Esophagus mucosa (tissue), 1 donor: ENCODE results near the gene JAKMIP1. TPM values are rescaled to one million over a fixed set of nuclear protein-coding genes. Genes with fewer than 3 reads are reported as not detected.

Source experiments
- ATAC-seq: fragments of 200-7000 bp; cut with Tn5 transposase; one replicate; pipeline ENCODE4 v1.9.1; 2020
- total RNA-seq: library from RNA; stranded (reverse); gene quantifications from one replicate; pipeline ENCODE4 v1.2.4, GENCODE V29; 2023
- donor health status: DM: yes; HTN: yes; CAD: no.

The JAKMIP1 gene
- total RNA-seq, 1 donor from 2014 or later = not detected

DNA sequence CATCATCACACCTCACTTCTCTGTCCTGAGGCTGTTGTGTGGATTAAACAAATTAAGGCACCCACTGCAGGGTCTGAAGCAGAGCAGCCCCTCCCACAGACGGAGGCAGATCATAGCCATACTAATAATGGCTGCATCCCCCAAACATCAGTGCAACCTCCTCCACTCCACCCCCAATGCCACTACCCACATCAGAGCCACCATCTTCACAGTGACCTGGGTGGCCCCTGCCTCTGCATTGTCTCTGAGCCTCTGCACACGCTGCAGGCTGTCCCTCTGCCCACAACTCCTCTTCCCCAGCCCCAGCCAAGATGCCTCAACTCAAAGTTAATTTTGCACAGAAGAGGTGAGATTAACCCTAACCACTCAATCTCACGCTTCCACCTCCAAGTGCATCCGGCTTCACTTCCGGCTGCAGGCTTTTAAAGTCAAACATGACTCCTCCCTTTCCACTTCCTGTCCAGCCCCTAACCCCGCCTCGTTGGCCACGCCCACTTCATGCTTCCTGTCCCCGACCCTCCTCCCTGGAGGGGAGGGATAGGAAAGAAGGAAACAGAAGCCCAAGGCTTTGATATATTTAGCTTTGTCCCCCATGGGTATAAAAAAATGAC is 22.7 kb downstream of the JAKMIP1 start:
- no peak for ATAC-seq

DNA sequence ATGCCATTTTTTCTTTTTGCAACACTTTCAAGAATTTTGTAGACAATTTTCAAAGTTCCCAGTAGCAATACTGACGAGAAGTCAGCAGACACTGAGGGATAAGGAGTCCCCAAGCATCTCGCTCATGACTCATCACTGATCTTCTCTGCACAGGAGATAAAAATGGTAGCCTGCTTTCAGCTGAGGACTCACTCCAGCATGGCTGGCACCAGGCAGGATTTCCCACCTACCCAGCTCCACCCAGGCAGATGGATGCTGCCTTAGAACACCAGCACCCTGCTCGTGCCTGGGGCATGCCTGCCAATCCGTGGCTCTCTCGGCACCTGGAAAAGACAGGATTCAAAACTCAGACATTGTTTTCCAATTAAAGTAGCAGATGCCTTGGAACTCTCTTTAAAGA is 24.9 kb downstream of the JAKMIP1 start:
- no peak for ATAC-seq

DNA sequence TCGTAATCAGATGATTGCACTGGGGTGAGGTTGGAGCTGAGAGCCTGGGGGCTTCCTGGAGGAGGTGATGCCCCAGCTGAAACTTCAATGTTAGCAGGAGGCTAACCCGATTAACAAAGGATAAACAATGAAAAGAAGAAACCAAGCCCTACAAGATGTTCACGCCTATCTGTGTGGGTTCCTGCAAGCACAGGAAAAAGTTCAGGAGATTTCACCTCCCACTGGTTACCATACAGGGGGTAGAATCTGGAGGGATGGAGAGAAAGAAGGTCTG is 27.5 kb downstream of the JAKMIP1 start:
- no peak for ATAC-seq

GRCh38 chr4:6172093-6172926 is 28.0 kb downstream of the JAKMIP1 start:
- no peak for ATAC-seq

DNA sequence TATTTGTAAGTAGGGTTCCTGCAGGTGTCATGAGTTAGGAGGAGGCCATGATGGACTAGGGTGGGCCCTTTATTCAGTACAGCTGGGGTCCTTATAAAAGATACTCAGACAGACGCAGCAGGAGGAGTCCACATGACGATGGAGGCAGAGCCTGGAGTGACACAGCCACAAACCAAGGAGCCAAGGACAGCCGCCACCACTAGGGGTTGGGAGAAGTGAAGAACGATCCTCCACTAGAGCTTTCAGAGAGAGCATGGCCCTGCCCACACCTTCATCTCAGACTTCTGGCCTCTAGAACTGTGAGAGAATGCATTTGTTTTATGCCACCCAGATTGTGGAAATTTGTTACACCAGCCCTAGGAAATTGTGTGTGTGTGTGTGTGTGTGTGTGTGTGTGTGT is 31.1 kb downstream of the JAKMIP1 start:
- ATAC-seq = no peak

DNA sequence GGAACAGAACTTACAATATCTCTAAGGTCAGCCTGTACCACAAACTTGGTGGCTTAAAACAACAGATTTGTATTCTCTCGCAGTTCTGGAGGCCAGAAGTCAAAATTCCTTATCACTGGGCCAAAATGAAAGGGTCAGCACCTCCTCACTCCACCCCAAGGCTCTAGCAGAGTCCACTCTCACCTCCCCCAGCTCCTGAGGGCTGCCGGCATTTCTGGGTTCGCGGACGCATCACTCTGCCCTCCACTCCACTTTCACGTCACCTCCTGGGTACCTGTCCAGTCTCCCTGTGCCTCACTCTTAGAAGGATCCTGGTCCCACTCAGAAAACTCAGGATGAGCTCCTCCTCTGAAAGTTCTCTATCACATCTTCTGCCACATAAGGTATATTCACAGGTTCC is 34.6 kb downstream of the JAKMIP1 start:
- ATAC-seq = no peak

DNA sequence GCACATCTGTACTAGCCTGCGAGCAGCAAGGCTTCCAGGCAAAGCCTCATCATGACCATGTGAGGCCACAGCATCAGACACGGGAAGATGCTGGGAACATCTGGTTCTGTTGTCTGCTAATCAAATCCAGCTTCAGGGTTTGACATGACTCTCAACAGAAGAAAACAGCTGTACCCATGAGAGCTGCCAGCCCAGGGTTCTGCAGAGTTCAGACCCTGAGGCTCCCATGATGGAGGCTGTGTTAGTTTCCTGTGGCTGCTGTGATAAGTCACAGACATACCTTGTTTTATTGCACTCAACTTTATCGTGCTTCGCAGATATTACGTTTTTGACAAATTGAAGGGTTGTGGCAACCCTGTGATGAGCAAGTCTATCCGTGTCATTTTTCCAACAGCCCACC is 37.5 kb downstream of the JAKMIP1 start:
- no peak for ATAC-seq

DNA sequence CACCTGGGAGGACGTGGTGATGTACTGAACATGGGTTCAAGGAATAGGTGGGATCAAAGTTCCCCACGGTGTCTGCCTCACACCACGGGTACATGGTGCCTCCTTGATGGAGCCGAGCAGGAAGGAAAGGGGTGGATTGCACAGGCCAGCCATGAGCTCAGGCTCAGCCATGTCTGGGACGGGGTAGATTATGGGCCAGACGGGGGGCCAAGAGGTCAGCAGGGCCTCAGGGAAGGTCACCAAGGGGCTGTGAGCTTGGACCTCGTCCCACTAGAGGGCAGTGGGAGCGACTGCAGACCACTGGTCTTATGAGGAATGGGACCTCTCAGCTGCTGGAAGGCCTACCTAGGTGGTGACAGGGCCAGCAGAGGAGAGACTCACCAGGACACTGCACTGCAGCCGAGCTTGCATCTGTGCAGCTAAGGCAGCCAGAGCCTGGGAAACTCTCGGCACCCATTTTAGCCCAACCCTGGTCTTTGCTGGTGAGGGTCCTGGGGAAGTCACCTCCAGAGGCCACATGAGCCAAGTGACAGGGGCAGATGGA is 38.4 kb downstream of the JAKMIP1 start:
- ATAC-seq = peak; percentile 20

DNA sequence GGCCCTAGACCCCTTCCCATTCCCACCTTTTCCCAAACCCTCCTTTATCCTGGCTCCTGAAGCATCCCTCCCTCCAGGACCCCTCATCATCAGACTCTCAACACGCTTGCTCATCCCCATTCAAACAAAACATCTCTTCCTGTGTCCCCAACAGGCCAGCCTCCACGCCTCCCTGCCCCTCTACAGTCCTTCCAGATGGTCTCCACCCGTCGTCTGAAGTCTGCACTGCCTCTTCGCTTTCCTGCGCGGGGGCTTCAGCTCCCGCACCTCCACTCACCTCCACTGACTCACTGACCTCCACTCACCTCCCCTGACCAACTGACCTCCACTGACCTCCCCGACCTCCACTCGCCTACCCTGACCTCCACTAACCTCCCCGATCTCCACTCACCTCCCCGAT is 39.8 kb downstream of the JAKMIP1 start:
- ATAC-seq = no peak

GRCh38 chr4:6157926-6158325 is 42.4 kb downstream of the JAKMIP1 start:
- no peak for ATAC-seq

- ATAC-seq = no peak
Measured at GRCh38 chr4:6155996-6156750, 44.2 kb downstream of the JAKMIP1 start.

GRCh38 chr4:6154875-6155274 is 45.5 kb downstream of the JAKMIP1 start:
- ATAC-seq = no peak

- ATAC-seq = no peak
Measured at GRCh38 chr4:6153874-6154273, 46.5 kb downstream of the JAKMIP1 start.

DNA sequence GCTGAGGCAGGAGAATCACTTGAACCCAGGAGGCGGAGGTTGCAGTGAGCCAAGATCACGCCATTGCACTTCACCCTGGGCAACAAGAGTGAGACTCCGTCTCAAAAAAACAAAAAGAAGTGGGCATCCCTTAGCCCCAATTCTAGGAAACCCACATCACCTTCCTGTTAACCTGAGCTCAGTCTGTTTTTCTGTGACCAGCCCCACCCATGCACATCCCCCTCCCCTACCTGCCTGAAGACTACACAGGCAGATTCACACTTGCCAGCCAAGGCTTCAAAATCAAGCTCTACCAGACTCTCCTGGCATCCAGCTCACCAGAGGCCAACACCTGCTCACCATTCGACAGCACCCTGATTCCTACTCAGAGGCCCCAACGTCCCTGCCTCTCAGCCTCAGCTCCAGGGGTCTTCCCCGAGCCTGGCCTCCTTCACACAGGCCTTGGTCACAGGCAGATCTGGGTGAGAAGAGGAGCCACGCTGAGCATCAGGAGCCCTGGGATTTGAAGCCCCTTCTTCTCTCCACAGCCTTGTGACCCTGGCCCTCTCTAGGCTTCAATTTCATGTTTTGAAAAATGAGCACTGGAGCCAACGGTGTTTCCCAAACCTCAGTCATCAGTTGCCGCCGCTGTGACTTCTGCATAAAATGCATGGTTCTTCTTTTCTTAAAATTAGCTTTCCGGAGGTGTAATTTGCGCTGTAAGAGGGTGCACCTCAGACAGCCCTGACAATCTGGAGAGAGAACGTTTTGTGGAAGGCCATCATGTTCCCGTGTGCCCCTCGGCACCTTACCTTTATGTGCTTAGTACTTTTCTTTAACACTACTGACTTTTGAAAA is 47.3 kb downstream of the JAKMIP1 start:
- no peak for ATAC-seq

GRCh38 chr4:6150046-6150735 is 50.2 kb downstream of the JAKMIP1 start:
- no peak for ATAC-seq

GRCh38 chr4:6148506-6149205 is 51.7 kb downstream of the JAKMIP1 start:
- ATAC-seq = no peak

DNA sequence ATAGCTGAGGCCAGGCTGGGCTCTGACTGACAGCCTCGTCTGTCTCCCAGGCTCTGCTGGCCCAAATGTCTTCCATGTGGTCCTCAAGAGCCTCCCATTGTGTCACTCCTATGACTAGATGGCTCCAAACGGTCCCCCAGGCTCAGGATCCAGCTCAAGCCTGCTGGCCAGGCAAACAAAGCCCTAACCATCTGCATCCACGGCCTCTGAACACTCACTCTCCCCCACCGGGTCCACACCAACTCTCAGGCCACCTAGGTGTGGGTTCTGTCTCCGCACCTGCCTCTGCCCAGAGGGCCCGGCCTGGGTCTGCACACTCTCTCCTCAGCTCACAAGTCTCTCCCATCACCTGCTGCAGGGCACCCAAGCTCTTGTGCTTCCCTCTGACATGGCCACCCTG is 52.9 kb downstream of the JAKMIP1 start:
- no peak for ATAC-seq

DNA sequence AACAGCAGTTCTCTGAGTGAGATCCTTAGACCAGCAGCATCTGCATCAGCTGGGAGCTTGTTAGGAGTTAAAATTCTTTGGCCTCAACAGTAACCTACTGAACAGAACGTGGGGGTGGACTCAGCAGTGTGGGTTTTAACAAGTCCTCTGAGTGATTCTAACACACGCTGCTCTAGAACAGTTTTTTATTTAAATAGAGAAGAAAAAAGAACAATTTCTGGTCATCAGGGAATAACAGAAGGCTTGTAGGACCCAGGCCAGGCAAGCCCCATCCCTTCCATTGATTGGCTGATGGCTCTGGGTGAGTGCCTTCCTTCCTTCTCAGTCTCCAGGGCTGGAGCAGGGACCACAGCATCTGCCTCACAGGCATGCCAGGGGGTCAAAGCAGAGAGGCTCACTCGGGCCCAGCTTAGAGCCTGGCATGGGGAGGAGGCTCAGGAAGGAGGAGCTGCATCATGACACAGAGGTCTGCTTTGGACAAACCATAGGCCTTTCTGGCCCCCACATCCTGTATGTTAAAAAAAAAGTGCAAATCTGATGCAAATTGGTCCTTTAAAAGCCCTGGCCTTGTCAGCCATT is 56.7 kb downstream of the JAKMIP1 start:
- ATAC-seq = no peak

DNA sequence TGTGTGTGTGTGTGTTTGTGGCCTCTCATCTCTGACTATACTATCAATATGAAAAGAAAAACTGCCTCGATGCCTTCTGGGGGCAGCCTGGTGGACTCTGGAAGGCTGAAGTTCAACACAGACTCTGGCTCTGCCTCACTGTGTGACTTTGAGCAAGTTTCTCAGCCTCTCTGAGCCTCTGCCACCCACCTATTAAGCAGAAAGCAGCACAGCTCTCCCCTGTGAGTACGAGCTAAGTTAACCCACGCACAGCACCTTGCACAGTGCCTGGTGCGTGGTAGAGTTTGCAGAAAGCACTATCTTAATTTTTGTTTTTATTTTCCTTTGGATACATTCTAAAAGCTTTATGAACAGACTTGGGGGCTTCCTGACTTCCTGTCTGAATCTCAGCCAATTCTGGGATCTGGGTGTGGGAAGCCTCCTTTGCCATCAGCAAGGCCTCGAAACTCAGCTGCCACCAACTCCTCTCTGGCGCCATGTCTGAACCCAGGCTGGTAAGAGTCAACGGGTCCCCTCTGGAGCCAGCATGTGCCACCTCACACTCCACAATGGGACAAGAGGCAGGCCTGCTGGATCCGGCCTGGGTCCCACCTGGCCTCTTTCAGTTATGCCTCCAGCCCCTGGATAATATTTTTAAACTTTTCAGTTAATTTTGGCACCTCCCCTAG is 57.3 kb downstream of the JAKMIP1 start:
- no peak for ATAC-seq

DNA sequence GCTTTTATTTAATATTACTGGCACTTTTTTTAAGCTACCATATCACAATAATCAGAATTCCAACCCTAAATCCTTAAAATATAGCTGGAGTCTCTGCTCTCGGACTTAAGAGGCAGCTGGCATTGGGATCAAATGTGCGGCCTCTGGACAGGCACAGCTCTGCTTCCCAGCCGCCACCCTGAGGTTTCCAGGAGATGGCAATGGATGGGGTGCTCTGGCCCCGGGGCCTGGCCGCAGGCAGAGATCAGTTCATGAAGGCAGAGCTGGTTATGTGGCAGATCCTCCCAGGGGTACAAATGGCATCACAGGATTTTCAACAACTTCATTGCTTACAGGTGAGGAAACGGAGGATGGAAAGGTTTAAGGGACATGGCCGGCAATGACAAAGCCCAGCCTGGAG is 57.8 kb downstream of the JAKMIP1 start:
- ATAC-seq = no peak
